HG03558 (cell line): ENCODE data around the gene NANOS2.
"Not testable (repeated sequence)": the region's sequence is repeated elsewhere in the genome, so short reads cannot be mapped to it uniquely, and the experiment has no call there.

Experiments
- ATAC-seq: cut with Tn5 transposase; IDR thresholded peaks from one replicate; pipeline ENCODE4 v1.9.1; 2021; ENCODE audit warnings: moderate number of reproducible peaks; ENCODE audit not compliant: unreplicated experiment; ENCODE audit errors: extremely low read depth

NANOS2 gene

GRCh38 chr19:45878043-45878794 lies 36.4 kb downstream of the NANOS2 start:
- no peak for ATAC-seq

GRCh38 chr19:45876411-45877197 lies 38.0 kb downstream of the NANOS2 start:
- ATAC-seq = no peak

- no peak for ATAC-seq
Observed at GRCh38 chr19:45876161-45876410, 38.5 kb downstream of the NANOS2 start.

- ATAC-seq = no peak
Observed at GRCh38 chr19:45874620-45874966, 40.0 kb downstream of the NANOS2 start.

GRCh38 chr19:45873219-45873772 lies 41.3 kb downstream of the NANOS2 start:
- no peak for ATAC-seq

- ATAC-seq = no peak
Observed at GRCh38 chr19:45872095-45872919, 42.3 kb downstream of the NANOS2 start.

- no peak for ATAC-seq
Observed at GRCh38 chr19:45870798-45871197, 43.8 kb downstream of the NANOS2 start.

GRCh38 chr19:45867241-45867640 lies 47.3 kb downstream of the NANOS2 start:
- not testable (repeated sequence) for ATAC-seq

- no peak for ATAC-seq
Observed at GRCh38 chr19:45866400-45867176, 48.0 kb downstream of the NANOS2 start.

- ATAC-seq = no peak
Observed at GRCh38 chr19:45865269-45865948, 49.2 kb downstream of the NANOS2 start.

GRCh38 chr19:45864629-45865082 lies 49.9 kb downstream of the NANOS2 start:
- no peak for ATAC-seq

- no peak for ATAC-seq
Observed at GRCh38 chr19:45863840-45864628, 50.5 kb downstream of the NANOS2 start, which contains the start of gene FOXA3. Gene FOXA3 (plus strand): TSS chr19:45864326. CDS start chr19:45864457, 131 bp downstream.

GRCh38 chr19:45863335-45863839 lies 51.2 kb downstream of the NANOS2 start:
- ATAC-seq = no peak
